Measurements from ENCODE around the gene MRPS23.

DNA sequence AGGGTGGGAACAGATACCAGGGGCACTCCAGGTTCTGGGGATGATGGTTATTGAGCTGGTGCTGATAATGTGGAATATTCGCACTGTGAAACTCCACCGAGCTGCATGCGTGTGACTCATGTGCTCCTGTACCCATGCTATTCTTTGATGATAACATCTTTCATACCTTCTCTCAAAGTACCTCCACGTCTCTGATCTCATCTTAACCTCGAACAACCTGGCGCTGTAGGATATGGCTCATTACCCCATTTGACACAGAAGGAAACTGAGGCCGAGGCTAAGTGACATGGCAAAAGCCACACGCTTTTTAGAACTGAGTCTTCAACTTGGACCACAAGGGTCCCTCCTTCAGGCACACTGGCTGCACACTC, 30.2 kb upstream of the MRPS23 start:
- TF ChIP-seq, protein P1, sequence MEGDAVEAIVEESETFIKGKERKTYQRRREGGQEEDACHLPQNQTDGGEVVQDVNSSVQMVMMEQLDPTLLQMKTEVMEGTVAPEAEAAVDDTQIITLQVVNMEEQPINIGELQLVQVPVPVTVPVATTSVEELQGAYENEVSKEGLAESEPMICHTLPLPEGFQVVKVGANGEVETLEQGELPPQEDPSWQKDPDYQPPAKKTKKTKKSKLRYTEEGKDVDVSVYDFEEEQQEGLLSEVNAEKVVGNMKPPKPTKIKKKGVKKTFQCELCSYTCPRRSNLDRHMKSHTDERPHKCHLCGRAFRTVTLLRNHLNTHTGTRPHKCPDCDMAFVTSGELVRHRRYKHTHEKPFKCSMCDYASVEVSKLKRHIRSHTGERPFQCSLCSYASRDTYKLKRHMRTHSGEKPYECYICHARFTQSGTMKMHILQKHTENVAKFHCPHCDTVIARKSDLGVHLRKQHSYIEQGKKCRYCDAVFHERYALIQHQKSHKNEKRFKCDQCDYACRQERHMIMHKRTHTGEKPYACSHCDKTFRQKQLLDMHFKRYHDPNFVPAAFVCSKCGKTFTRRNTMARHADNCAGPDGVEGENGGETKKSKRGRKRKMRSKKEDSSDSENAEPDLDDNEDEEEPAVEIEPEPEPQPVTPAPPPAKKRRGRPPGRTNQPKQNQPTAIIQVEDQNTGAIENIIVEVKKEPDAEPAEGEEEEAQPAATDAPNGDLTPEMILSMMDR (tag by site-specific recombination; IDR thresholded peaks at IDR 0.05), result no peak
- TF ChIP-seq ATF2 (tag by site-specific recombination; IDR thresholded peaks at IDR 0.05; ENCODE audit: low read depth), result no peak
- no peak for TF ChIP-seq ZNF121 (tag by site-specific recombination; IDR thresholded peaks at IDR 0.05)
- TF ChIP-seq ZNF747 (tag by site-specific recombination; IDR thresholded peaks at IDR 0.05), result no peak
- no peak for TF ChIP-seq ZNF610 (tag by site-specific recombination; IDR thresholded peaks at IDR 0.05; ENCODE audit: borderline replicate concordance)
- no peak for TF ChIP-seq ZNF776 (tag by site-specific recombination; IDR thresholded peaks at IDR 0.05; ENCODE audit: borderline replicate concordance)
